A673 (cell line): Measurements from ENCODE around the gene PRR23E.

Source experiments
- CTCF ChIP-seq: fragments of 300-800, 200-600 bp; sonication (generic); conservative IDR thresholded peaks from 2 replicates; pipeline ENCODE4 v1.5.1; 2017; ENCODE audit warnings: low read depth, mild to moderate bottlenecking, antibody characterized with exemption, low read length, moderate library complexity, mixed read lengths
- EZH2 ChIP-seq: fragments of 200-600 bp; sonication (generic); IDR thresholded peaks from 2 replicates; pipeline ENCODE4 v1.6.1; 2017; ENCODE audit warnings: borderline replicate concordance, low read depth, mild to moderate bottlenecking, mixed read lengths, antibody characterized with exemption, low read length; ENCODE audit not compliant: poor library complexity, severe bottlenecking

- TF ChIP-seq CTCF (no peak), EZH2 (no peak)
Observed at GRCh38 chr3:127247292-127247691, 54.4 kb downstream of the PRR23E start.
